GM21528 (cell line): ENCODE data around the gene TTC21A.

ENCODE experiments used
- ATAC-seq: cut with Tn5 transposase; IDR thresholded peaks from one replicate; pipeline ENCODE4 v1.9.1; 2021; ENCODE audit warnings: mild to moderate bottlenecking, moderate library complexity; ENCODE audit not compliant: unreplicated experiment, low FRiP score

Gene TTC21A

DNA sequence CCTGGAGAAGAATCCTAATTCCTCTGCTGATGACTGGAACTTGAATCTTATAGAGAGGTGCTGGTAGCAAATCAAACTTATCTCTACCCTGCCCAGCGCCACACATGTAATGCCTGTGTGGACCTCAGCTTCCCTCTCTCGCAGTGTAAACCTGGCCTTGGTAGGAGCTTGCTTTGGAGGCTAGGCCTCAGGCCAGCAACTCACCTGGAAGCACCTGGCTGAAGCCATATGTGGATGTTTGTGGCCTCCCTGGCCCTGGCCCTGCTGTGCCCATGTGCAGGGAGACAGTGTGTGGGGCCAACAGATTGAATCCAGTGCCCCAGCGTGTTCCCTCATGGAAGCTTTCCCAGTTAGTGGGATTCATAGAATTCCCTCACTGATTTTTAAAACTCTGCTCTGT lies 8.4 kb downstream of the TTC21A start:
- no peak for ATAC-seq

- no peak for ATAC-seq
These were observed 10.6 kb downstream of the TTC21A start for GRCh38 chr3:39118079-39118478.

- no peak for ATAC-seq
These were observed 11.6 kb downstream of the TTC21A start for GRCh38 chr3:39118931-39119660.

- ATAC-seq, result no peak
These were observed 14.1 kb downstream of the TTC21A start for GRCh38 chr3:39121621-39122020.

- ATAC-seq, result peak; percentile 72
These were observed 15.3 kb downstream of the TTC21A start for GRCh38 chr3:39122813-39123212.

DNA sequence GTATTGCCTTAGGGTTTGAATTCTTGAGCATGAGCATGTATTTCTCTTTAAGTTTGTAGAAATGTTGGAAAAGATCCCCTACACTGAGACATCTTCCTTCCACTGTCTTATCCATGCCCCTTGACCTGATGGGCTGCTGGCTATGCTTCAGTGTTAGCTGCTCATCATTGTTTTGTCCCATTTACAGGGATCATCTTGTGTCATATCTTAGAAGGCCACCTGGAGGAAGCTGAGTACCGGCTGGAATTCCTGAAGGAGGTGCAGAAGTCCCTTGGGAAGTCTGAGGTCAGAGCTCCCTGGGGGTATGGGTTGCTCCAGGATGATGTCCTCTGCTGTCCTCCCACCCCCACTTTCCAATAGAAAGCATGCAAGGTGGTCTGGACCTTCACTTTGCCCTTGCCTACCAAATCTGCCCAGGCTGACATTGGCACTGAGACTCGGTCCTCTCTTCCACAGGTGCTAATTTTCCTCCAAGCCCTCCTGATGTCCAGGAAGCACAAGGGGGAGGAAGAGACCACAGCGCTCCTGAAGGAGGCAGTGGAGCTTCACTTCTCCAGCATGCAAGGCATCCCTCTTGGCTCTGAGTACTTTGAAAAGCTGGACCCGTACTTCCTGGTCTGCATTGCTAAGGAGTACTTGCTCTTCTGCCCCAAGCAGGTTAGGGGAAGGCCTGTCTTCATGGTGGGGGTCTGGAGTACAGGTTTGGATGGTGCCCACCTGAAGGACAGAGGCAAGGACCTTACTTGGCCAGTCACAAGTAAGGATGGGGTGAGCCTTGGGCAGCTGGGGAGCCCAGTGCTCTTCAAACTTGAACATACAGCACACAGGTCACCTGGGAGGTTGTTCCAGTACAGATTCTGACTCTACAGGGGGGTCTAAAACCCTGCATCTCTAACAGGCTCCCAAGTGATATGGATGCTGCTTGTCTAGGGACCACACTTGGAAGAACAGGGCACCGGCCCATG lies 17.7 kb downstream of the TTC21A start:
- ATAC-seq, result no peak

- ATAC-seq, result no peak
These were observed 18.5 kb downstream of the TTC21A start for GRCh38 chr3:39125841-39126500.

GRCh38 chr3:39126532-39127071 lies 19.1 kb downstream of the TTC21A start:
- ATAC-seq, result no peak

- ATAC-seq, result no peak
These were observed 19.9 kb downstream of the TTC21A start for GRCh38 chr3:39127269-39127907.

DNA sequence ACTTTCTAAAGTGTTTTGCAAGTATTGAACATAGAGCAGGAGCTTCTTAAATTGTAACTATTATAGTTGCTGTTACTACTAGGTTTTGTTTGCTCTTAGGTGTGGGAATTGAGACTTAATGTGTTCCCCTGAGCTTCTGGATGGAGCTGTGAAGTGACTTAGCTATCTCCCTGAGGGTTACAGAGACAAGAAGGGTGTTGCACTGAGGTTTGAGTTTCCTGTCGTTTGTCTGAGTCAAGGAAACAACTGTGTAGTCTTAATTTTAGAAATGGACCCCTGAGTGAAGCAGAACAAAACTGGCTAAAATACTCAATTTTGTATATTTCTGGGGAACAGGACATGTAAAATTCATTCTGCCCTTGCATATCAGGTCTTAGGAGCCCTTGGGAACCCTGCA lies 20.4 kb downstream of the TTC21A start:
- ATAC-seq, result no peak

DNA sequence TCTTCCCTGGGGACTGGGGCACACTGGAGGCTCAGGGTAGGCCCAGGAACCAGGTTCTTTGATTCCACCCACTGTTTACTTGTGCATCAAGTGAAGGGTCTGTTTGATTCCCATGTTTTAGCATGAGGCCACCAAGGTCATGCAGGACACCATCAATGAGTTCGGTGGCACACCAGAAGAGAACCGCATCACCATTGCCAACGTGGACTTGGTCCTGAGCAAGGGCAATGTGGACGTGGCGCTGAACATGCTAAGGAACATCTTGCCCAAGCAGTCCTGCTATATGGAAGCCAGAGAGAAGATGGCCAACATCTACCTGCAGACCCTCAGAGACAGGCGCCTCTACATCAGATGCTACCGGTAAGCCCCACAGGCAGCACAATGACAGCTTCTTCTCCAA lies 21.5 kb downstream of the TTC21A start:
- no peak for ATAC-seq

- ATAC-seq, result no peak
These were observed 22.5 kb downstream of the TTC21A start for GRCh38 chr3:39130026-39130425.

- ATAC-seq, result no peak
These were observed 23.3 kb downstream of the TTC21A start for GRCh38 chr3:39130693-39131265.

DNA sequence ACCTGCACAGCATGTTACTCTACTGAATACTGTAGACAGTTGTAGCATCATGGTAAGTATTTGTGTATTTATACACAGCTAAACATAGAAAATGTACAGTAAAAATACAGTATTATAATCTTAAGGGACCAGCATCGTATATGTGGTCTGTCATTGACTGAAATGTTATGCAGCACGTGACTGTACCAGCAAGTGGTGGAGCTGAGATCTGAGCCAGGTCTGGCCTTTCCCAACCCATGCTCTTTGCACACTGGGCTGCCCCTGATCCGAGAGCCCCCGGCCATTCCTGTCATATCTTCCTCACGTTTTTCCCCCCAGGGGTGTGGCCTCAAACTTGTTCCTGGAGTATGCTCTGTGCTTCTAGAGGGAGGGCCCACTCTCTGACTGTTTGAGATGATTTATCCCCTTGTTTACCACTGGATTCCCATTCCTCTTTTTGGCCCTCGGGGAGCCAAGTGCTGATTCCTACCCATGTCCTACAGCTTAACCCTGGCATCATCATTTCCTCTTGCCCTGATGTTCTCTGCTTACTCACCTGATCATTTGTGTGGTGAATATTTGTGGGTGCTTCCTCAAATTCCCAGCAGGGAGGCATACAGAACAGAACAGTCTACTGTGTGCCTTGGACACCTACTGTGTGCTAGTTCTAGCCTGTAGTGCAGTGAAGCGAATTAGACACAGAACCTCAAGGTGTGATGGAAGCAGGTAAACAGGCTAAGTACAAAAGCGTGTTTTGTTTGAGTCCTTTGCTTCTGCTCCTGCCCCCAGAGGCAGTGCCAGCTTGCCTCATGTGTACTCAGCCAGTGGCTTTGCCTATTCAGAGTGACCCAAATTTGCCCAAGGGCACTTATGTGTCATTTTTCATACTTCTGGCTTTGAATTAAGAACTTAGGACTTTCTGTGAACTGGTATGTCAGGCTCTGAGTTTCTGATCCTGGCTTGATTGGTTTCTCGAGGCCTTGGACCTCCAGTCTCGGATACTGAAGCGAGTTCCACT lies 24.9 kb downstream of the TTC21A start:
- no peak for ATAC-seq

GRCh38 chr3:39133093-39133490 lies 25.6 kb downstream of the TTC21A start:
- no peak for ATAC-seq

- ATAC-seq, result no peak
These were observed 26.3 kb downstream of the TTC21A start for GRCh38 chr3:39133822-39134221.

DNA sequence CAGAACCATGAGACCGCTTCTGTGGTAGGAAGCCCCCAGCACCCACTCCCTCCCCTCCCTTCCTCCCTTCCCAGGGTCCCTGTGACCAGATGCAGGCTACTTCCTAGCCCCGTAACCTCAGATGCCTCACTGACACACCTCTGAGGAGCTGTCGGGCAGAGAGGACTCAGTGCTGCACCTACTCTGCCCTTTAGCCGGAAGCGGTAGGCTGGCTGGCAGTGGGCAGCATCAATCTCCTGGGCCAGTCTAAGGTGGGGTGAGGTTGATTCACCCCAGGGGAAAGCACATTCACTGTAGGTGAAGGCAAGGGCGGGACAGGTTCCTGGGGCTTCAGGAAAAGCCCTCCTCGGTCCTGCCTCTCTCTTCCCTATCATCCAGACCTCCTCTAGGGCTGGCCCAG lies 26.8 kb downstream of the TTC21A start:
- ATAC-seq, result no peak

DNA sequence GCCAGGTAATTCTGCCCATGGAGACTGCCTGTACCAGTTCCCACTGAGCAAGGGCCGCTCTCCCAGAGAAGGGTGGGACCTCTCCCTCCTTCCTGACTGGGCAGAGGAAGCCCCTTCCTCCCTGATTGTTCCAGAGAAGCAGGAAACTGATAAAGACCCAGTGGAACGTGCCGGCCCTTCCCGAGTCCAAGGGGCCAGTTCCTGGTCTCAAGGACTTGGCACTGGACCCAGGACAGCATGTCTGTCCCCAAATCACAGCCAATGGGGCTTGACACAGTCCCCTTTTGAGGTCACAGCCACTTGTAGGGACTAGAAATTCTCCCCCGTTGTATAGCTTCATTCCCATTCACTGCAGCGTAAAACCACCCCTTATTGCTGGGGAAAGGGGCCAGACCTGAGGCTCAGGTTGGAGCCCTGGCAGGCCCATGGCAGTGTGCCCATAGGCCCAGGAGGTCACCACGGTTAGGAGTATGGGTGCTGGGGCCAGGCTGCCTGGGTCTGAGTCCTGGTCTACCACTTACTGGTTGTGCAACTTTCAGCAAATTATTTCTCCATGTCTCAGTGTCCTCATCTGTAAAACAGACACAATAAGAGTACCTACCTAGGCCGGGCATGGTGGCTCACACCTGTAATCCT lies 27.8 kb downstream of the TTC21A start:
- ATAC-seq, result no peak
